ENCODE measurements around the gene CEACAM3. TPM values are rescaled to one million over a fixed set of nuclear protein-coding genes. Genes with fewer than 3 reads are reported as not detected.
"Not testable (repeated sequence)": the region's sequence is repeated elsewhere in the genome, so short reads cannot be mapped to it uniquely, and the experiment has no call there.

Gene CEACAM3
- total RNA-seq (2014; rRNA removed; shearing (Covaris generic)): not detected in 2 replicates

DNA sequence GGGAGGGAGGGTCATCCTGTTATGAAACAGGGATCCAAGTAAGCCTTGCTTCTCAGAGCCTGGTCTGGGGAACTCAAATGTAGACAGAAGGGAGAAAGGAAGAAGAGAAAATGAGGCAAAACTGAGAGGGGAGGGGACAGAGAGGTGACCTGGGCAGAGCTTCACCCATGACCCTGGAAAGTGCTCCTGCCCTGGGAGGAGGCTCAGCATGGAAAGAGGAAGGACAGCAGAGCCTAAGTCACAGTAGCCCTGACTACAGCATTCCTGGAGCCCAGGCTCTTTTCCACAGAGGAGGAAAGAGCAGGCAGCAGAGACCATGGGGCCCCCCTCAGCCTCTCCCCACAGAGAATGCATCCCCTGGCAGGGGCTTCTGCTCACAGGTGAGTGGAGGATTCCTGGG is at the start of gene CEACAM3:
TSS of gene CEACAM3 (plus strand) at position 226 of the 400 bp plus-strand sequence. CDS start at position 317, 91 bp downstream.
- DNase-seq (ENCODE audit: low read depth): no peak

DNA sequence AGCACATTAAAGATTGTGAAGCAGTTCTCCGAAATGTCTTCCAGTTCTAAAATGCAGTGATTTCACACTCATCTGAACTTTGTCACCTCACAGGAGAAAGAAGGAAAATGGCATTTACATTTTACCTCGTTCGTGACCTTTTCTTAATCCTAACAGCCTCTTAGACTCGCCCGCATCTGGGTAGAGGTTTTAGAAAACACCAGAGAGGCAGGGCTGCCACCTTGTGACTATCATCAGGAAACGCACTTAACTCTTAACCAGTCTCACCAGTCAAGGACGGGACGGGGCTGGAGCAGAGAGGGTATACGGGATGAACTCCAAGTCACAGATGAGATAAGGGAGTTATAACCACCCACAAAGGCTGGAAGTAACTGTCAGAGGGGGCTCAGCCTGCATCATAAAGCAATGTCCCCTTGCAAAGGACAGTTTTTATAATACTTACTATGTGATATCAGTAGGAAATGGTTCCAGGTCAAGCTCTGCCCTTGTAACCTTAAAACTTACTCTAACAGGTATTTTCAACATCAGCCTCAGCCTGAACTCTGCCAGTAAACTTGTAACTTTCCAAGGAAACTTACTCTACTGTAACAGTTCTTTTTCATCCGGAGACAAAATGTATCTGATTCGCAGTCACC is 49.7 kb upstream of the CEACAM3 start:
- DNase-seq (ENCODE audit: low read depth): peak; percentile 47

DNA sequence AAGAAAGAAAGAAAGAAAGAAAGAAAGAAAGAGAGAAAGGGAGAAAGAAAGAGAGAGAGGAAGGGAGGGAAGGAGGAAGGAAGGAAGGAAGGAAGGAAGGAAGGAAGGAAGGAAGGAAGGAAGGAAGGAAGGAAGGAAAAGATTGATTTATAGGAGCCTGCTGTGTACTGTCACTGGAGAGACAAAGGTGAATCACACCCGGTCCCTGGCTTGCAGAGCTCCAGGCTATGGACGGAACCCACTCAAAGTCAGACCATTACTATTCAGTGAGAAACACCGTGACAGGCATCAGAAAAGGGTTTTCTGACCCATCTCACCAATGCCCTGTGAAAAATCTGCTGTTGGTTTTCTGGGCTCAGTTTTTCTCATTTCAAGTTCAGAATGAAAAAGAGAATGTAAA is 48.4 kb upstream of the CEACAM3 start:
- DNase-seq (ENCODE audit: low read depth): no peak

DNA sequence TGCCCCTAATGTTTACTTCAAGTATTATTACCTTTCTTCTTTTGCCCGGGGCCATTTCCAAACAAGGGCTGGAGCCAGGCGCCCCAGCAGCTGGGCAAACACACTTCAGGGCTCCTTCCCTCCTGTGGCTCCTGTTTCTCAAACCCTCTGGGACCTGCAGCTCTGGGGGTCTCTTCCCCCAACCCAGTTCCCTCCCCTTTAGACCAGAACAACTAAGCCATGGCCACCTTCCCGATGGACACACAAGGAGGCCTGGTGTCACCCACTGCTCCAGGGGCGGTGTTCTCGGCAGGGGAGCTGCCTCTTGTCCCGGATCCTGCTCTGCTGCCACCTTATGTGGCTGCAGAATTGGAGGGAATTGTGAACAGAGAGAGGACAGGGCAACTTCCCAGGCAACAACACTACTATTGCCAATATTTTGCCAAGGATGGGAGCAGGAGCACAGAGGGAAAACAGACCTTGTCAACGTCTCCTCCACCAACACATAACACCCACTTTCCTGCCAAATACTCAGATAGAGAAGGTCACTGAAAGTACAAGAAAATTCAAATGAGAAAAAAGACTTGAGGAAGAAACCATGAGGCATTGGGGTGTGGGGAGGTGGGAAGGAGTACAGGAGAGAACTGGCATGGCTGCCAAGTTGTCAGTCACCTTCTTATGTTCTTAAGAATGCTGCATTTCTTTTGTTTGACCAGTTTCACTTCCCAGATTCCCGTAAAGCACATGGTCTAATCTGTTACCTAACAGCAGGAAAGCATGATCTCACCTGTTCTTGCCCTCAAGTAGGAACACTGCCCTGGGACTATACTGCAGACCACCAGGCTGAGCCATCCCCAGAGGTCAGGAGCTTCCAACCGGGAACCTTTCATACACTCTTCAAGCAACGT is 45.9 kb upstream of the CEACAM3 start:
- DNase-seq (ENCODE audit: low read depth): not testable (repeated sequence)

DNA sequence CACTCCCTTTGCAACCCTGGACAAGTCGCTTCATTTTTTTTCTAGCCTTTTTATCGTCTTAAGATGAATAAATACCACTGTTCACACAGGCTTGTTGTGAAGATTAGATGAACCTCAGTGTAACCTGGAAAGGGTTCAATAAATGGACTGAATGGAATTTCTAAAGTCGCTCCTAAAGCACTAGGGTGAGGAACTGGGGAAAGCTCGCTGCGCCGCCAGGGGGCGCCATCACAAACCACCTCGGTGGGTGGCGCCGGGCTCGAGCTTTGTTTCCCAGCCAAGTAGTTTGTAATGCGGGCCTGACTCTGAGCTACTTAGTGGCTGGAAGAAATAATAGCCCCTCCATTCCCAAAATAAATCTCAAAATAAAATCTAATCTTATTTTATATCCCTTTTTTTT is 43.2 kb upstream of the CEACAM3 start:
- DNase-seq (ENCODE audit: low read depth): peak; percentile 27

DNA sequence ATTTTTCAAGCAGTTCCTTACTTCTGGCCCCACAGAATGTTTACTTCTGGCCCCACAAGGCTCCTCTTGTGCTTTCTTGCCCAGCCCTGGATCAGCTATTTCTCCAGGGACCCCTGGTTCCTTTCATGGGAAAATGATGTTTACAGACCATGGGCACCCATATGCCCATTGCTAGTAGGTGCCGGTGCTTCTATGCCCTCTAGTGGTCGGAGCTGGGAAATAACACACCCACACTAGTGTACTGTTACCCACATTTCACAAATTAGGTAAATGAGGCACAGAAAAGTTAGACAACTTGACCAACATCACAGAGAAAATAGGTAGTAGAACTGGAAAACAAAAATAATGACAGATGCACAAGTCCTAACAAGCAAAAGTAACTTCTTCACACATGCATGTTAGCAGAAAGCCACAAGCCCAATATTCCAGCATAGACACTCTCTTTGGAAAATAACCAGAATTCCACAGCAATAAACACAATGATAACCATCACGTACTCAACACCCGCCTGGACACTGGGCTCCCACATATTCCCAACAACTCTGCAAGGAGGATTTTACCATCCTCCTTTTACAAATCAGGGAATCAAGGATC is 42.4 kb upstream of the CEACAM3 start:
- DNase-seq (ENCODE audit: low read depth): peak; percentile 40

DNA sequence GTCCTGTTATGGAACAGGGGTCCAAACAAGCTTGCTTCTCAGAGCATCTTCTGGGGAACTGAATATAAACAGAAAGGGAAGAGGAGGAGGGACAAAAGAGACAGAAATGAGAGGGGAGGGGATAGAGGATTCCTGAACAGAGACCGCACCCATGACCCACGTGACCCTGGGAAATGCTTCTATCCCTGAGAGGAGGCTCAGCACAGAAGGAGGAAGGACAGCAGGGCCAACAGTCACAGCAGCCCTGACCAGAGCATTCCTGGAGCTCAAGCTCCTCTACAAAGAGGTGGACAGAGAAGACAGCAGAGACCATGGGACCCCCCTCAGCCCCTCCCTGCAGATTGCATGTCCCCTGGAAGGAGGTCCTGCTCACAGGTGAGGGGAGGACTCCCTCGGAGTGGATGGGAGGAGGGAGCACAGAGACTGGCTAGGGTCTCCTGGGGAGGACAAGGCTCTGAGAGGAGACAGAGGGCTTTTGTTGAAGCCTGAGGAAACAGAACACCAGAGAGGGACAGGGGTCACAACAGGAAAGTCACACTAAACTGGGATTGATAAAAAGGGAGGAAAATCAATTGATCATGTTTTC is 41.0 kb upstream of the CEACAM3 start, which contains the start of gene CEACAM6:
TSS of gene CEACAM6 (plus strand) at position 203 of the 586 bp plus-strand sequence. CDS start at position 312, 109 bp downstream.
- no peak for DNase-seq (ENCODE audit: low read depth)

DNA sequence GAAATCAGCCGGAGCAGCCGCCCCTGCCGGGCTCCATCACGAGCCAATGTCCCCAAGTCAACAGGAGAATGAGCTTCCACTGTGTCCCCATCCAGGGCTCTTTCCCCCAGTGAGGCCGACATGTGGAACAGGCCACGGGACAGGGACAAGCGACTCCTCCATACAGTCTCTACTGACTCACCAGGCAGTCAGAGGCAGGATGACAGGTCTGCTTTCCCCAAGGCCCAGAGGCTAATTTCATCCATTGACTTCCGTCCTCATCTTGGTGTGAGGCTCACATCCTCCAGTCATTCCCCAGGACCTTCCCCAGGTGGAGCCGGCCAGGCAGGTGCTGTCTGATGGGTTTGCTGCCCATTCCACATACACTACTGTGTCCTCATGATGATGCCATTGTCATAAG is 37.5 kb upstream of the CEACAM3 start:
- DNase-seq (ENCODE audit: low read depth): no peak

DNA sequence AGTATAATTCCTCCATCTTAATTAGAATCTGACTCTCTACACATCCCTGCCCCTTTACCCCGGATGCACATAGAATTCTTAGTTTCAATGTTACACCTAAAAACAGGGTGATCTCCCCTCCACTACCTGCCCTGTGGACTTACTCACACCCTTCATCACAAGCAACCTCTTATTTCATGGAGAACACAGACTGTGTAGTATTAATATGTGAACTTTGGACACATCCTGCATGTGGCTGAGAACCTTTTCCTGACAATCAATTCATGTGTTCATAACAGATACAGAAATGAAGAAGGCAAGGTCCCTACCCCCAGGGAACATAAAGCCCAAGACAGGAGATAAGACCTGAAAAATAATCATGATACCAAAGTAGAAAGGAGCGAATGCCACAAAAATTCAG is 29.3 kb upstream of the CEACAM3 start:
- DNase-seq (ENCODE audit: low read depth): no peak

DNA sequence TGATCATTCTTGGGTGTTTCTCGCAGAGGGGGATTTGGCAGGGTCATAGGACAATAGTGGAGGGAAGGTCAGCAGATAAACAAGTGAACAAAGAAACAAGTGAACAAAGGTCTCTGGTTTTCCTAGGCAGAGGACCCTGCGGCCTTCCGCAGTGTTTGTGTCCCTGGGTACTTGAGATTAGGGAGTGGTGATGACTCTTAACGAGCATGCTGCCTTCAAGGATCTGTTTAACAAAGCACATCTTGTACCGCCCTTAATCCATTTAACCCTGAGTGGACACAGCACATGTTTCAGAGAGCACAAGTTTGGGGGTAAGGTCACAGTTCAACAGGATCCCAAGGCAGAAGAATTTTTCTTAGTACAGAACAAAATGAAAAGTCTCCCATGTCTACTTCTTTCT is 28.3 kb upstream of the CEACAM3 start:
- not testable (repeated sequence) for DNase-seq (ENCODE audit: low read depth)

DNA sequence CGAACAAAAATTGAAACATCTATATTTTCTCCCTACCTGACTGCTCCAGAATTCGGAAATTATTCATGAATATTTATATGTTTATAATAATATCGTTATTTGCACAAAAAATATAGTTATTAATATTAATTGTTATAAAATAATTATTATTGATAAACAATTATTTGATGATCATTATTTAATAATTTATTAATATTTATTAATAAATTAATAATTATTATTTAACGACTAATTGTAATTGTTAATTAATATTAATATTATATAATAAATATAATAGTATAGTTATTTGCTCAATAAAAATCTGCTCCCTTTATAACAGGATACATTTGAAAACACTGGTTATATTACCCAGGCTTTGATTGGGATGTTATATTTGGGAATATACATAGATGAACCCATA is 26.8 kb upstream of the CEACAM3 start:
- DNase-seq (ENCODE audit: low read depth): no peak

DNA sequence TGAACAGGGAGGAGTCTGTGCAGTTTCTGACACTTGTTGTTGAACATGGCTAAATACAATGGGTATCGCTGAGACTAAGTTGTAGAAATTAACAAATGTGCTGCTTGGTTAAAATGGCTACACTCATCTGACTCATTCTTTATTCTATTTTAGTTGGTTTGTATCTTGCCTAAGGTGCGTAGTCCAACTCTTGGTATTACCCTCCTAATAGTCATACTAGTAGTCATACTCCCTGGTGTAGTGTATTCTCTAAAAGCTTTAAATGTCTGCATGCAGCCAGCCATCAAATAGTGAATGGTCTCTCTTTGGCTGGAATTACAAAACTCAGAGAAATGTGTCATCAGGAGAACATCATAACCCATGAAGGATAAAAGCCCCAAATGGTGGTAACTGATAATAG is 25.0 kb upstream of the CEACAM3 start:
- DNase-seq (ENCODE audit: low read depth): no peak

DNA sequence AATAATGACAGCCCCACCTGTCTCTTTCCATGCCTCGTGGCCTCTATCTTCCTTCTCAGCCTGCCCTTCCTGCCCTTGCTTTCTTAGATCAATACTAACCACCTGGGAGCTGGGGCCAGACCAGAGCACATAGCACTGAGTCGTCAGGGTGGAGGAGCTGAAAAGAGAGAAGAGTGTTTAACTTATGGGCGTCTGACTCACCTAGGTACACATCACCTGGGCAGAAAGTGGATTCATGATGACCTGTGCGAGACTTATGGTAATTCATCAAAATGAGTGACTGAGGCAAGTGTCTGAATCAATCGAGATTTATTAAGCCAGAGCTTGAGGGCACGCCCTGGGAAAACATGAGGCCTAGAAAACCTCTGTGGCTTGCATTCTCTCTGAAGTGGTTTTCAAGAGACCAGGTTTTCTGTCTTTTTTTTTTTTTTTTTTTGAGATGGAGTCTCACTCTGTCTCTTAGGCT is 21.8 kb upstream of the CEACAM3 start:
- DNase-seq (ENCODE audit: low read depth): no peak

DNA sequence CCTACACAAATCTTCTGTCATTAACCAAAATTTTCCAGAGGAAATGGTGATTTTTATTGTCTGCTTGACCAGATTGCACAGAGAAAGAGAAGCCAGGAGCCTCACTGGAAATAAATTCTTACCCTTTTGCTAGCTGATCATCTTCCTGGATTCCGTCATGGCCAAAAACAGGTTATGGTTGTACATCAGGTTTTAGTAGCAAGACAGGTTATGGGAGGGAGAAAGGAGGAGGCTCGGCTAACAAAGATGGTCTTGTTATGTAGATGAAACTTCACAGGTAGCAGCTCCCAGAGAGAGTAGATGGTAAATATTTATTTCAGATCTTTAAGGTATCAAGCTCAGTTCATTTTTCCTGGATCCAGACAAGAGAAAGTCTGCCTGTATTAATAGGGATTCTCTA is 19.7 kb upstream of the CEACAM3 start:
- no peak for DNase-seq (ENCODE audit: low read depth)

DNA sequence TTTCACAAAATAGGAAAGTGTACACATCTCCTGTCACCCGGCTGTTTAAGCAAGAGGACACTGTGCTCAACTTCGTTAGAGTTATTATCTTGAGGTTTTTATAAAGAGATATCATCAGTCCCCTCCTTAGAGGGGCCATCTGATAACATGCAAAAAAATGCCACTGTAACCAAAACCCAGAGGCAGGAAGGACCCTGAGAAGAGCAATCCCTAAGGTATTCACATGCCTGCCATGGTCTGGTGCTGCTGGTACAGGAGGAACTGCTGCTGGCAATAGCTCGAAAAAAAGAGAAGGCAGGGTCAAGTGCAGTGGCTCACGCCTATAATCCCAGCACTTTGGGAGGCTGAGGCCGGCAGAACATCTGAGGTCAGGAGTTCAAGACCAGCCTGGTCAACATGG is 12.8 kb upstream of the CEACAM3 start:
- DNase-seq (ENCODE audit: low read depth): no peak

DNA sequence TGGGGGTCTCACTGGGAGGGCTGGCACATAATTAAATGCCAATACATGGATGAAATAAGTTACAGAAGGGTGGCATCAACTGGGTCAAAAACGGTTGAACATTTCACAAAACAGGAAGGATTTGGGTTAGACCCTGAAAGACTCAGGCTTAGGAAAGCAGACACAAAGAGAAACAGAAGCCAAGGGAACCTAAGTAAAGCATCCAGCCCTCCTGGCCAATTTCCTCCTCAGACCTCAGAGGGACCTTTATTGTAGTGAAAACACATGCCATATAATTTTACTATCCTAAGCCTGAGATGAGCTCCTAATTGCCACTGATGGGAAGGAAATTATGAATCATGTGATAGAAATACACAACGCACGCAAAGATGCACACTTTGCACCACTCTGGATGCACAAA is 12.1 kb upstream of the CEACAM3 start:
- DNase-seq (ENCODE audit: low read depth): no peak

DNA sequence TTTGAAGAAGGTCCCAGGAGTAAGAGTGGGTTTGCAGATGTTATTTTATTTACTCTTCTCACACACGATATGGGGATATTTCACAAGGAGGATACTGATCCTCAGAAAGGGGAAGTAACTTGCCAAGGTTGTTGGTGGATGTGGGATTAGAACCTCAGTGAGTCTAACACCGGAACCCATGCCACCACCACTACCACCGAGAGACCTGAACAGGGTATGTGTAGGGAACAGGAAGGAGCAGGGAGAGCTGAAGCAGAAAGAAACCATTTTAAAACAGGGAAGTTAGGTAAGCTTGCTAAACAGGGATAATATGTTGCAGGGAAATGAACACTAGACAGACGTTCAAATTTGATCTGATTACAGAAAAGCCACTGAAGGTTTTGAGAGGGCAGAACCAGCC is 11.6 kb upstream of the CEACAM3 start:
- DNase-seq (ENCODE audit: low read depth): no peak

DNA sequence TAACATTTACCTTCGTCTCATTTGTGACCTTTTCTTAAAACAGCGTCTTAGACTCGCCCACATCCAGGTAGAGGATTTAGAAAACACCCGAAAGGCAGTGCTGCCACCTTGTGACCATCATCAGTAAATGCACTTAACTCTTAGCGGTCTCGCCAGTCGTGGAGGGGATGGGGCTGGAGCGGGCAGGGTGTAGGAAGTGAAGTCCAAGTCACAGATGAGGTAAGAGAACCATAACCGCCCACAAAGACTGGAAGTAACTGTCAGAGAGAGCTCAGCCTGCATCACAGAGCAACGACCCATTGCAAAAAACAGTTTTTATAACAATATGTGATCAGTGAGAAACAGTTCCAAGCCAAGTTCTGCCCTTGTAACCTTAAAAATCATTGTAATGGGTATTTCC is 10.7 kb upstream of the CEACAM3 start:
- peak; percentile 58 for DNase-seq (ENCODE audit: low read depth)

DNA sequence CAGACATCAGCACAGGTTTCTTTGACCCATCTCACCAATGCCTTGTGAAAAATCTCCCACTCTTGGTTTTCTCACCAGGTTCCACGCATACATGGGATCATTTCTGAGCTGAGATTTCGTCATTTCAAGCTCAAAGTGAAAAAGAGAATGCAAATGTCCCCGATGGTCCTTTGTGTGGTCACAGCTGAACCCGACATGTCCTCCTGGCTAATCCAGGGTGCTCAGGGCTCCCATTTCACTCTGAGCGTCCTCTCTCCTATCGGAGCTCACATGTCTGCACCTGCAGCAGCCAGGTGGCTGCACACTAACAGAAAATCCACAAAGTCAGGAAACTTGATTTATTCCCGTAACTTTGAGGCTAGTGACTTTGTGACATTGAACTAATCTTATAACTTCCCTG is 9.3 kb upstream of the CEACAM3 start:
- no peak for DNase-seq (ENCODE audit: low read depth)

DNA sequence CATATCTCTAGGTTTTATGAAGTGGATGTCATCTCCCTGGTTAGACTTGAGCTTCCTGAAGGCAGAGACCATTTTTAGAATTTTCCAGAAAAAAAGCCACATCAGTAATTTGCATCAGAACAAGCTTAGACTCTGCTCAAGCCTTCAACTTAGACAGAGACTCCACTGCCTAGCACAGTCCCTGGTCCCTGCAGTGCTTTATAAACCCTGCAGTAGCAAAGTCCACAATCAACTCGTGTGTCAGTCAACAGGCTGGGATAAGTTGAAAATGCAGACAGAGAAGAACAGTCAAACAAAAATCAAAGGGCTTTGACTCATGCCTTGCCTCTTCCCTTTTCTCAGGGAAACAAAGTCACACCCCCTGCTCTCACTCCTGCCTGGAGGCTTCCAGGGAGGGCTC is 7.9 kb upstream of the CEACAM3 start:
- not testable (repeated sequence) for DNase-seq (ENCODE audit: low read depth)

DNA sequence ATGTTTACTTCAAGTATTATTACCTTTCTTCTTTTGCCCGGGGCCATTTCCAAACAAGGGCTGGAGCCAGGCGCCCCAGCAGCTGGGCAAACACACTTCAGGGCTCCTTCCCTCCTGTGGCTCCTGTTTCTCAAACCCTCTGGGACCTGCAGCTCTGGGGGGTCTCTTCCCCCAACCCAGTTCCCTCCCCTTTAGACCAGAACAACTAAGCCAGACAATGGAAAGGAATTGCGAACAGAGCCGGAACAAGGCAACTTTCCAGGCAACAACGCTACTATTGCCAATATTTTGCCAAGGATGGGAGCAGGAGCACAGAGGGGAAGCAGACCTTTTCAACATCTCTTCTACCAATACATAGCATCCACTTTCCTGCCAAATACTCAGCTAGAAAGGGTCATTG is 7.3 kb upstream of the CEACAM3 start:
- not testable (repeated sequence) for DNase-seq (ENCODE audit: low read depth)

Data from RPMI7951 (cell line).